ENCODE results near the gene KCNAB1. TPM values are rescaled to one million over a fixed set of nuclear protein-coding genes. Genes with fewer than 3 reads are reported as not detected.

Gene KCNAB1
- total RNA-seq, 1 experiment from 2014 or later: not detected

DNA sequence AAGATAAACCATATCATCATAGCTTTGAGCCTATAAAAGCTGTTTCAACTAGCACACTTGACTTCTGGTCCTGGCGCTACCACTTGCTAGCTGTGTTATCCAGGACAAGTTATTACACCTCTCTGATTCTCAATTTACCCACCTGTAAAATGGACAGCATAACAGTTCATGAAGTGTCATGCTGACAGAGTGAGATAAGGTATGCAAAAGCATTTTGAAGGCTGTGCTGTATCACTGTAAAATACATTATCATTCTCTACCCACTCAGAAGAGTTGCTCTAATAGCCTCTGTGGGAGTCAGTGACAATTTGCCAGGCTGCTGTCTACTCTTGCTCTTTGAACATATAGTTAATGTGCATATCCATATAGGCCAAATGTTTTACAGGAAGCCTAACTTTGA, 341.5 kb downstream of the KCNAB1 start (continued):
- no peak for TF ChIP-seq SIN3A (IDR thresholded peaks at IDR 0.05; ENCODE audit: low read depth)
- TF ChIP-seq RAD21 (IDR thresholded peaks at IDR 0.05; ENCODE audit: low read depth): no peak
- no peak for TF ChIP-seq TCF7L2 (IDR thresholded peaks at IDR 0.05; ENCODE audit: borderline replicate concordance, extremely low read depth, insufficient read depth, insufficient read length)
- no peak for TF ChIP-seq POLR2AphosphoS5 (IDR thresholded peaks at IDR 0.05; ENCODE audit: low read depth, low read length)
- no peak for TF ChIP-seq ZFX (IDR thresholded peaks at IDR 0.05)
- TF ChIP-seq, protein P1, sequence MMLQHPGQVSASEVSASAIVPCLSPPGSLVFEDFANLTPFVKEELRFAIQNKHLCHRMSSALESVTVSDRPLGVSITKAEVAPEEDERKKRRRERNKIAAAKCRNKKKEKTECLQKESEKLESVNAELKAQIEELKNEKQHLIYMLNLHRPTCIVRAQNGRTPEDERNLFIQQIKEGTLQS (IDR thresholded peaks at IDR 0.05): no peak
- no peak for TF ChIP-seq JUND (IDR thresholded peaks at IDR 0.05)
- TF ChIP-seq ZNF274 (IDR thresholded peaks at IDR 0.05; ENCODE audit: low read depth, low read length): no peak

DNA sequence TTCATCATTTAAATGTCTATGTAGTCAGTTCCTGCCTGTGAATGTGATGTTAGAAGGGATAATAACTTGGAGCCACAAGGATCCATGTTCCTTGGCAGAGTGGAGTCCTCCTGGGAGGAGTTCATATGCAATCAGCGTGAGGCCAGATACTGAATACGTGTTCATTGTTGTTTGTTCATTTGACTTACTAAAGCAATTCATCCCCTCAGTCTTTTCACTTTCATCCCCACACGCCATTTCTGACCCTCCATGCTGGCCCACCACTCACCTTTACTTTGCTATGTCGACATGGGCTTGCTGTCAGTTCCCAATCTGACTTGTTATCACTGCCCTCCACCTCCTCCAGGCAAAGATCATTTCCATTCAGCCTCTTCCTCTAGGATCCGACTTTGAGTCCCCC, 342.7 kb downstream of the KCNAB1 start:
- Histone ChIP-seq H3K27me3 (ENCODE audit: insufficient read depth, low read length) (no peaks in the 10 kb centered on the region), H4K20me1 (ENCODE audit: insufficient read depth) (no peaks in the 10 kb centered on the region), H3K9me2 (ENCODE audit: insufficient read depth) (no peaks in the 10 kb centered on the region), H3K4me3 (replicated peaks in 1 of 2; ENCODE audit: low read depth in 1 of 2, low read length in 2 of 2) (no peak overlapping the region), H3K36me3 (ENCODE audit: control insufficient read depth in 1 of 2, insufficient read depth in 2 of 2, low read length in 2 of 2) (no peaks in the 10 kb centered on the region), H3K27ac (ENCODE audit: low read depth, low read length) (no peak overlapping the region), H3K4me2 (ENCODE audit: low read length) (no peak overlapping the region), H2AFZ (ENCODE audit: low read depth, low read length, poor library complexity, severe bottlenecking) (no peak overlapping the region), H3K9me3 (ENCODE audit: control insufficient read depth in 1 of 2, insufficient read depth in 1 of 2, low read depth in 1 of 2, low read length in 2 of 2) (no peaks in the 10 kb centered on the region), H3K9ac (ENCODE audit: low read length) (no peak overlapping the region), H3K4me1 (ENCODE audit: control insufficient read depth in 1 of 2, insufficient read depth in 2 of 2, low read length in 2 of 2) (no peaks in the 10 kb centered on the region), H3K79me2 (ENCODE audit: insufficient read depth, low read length) (no peaks in the 10 kb centered on the region)
- ChIA-PET RAD21 (ENCODE audit: low non-redundant PET in 1 of 2, low total read pairs in 2 of 2, uncharacterized antibody in 2 of 2, unreplicated experiment in 2 of 2) (no interaction called here), CTCF (no interaction called here), POLR2A (no interaction called here)
- no TSS peak for BruUV-seq (replicated peaks)
- DNase-seq (ENCODE audit: low read depth, low spot score) (no peak), ATAC-seq (no peak)
- intact Hi-C loops (cut with micrococcal nuclease): no loop called here
- TF ChIP-seq ELF1 (IDR thresholded peaks at IDR 0.05; ENCODE audit: borderline replicate concordance, low read depth): no peak
- TF ChIP-seq MAX (IDR thresholded peaks at IDR 0.05): no peak
- no peak for TF ChIP-seq FOSL1 (IDR thresholded peaks at IDR 0.05; ENCODE audit: low read depth)
- TF ChIP-seq RAD21 (IDR thresholded peaks at IDR 0.05; ENCODE audit: low read depth): no peak
- no peak for TF ChIP-seq SIN3A (IDR thresholded peaks at IDR 0.05; ENCODE audit: low read depth)
- TF ChIP-seq CTCF (IDR thresholded peaks at IDR 0.05 in 2 of 3, conservative IDR thresholded peaks at IDR 0.05 in 1 of 3; ENCODE audit: borderline replicate concordance in 1 of 3, insufficient read depth in 1 of 3, low read depth in 2 of 3, low read length in 2 of 3): no peak
- no peak for TF ChIP-seq YY1 (IDR thresholded peaks at IDR 0.05; ENCODE audit: extremely low read depth, insufficient replicate concordance, low read depth, low read length)

All from HCT116 (cell line).